ENCODE results near the gene XIAP.

- TF ChIP-seq CTCF (IDR thresholded peaks at IDR 0.05) = no peak
- no peak for TF ChIP-seq POLR2AphosphoS5 (IDR thresholded peaks at IDR 0.05)
- TF ChIP-seq POLR2A (IDR thresholded peaks at IDR 0.05) = no peak
Observed at GRCh38 chrX:123882391-123882790, 22.5 kb downstream of the XIAP start.

Measured in prostate gland (tissue), 2 donors.